Mesodermal cell (in vitro differentiated cells): ENCODE measurements around the gene CFAP20.
"Not testable (repeated sequence)": the region's sequence is repeated elsewhere in the genome, so short reads cannot be mapped to it uniquely, and the experiment has no call there.

Experiments
- H3K27ac ChIP-seq: 2 replicates; pipeline ENCODE4 v1.7.0; 2013; ENCODE audit warnings: mild to moderate bottlenecking, low read depth, low read length, moderate library complexity; ENCODE audit not compliant: severe bottlenecking
- H3K36me3 ChIP-seq: 2 replicates; pipeline ENCODE4 v1.7.1; 2013; ENCODE audit warnings: mild to moderate bottlenecking, low read length, moderate library complexity; ENCODE audit not compliant: control insufficient read depth, insufficient read depth
- H3K4me1 ChIP-seq: one replicate; pipeline ENCODE4 v1.7.1; 2013; ENCODE audit warnings: mild to moderate bottlenecking, low read length; ENCODE audit not compliant: insufficient read depth, control insufficient read depth, poor library complexity, severe bottlenecking
- H3K4me3 ChIP-seq: 2 replicates; pipeline ENCODE4 v1.7.0; 2013; ENCODE audit warnings: low read length, control low read depth, mild to moderate bottlenecking; ENCODE audit not compliant: insufficient read depth, poor library complexity, severe bottlenecking; ENCODE audit errors: extremely low read depth
- H3K9me3 ChIP-seq: 2 replicates; pipeline ENCODE4 v1.7.1; 2013; ENCODE audit warnings: mild to moderate bottlenecking, low read length, moderate library complexity; ENCODE audit not compliant: control insufficient read depth
- WGBS, 2 experiments: methylation state at CpG; one replicate each; pipeline ENCODE4 v1.1.5; 2013; ENCODE audit warnings: missing lambda C conversion rate in 2 of 2; ENCODE audit not compliant: insufficient coverage in 2 of 2; 5-methylcytosine and 5-hydroxymethylcytosine counted together

The CFAP20 gene

DNA sequence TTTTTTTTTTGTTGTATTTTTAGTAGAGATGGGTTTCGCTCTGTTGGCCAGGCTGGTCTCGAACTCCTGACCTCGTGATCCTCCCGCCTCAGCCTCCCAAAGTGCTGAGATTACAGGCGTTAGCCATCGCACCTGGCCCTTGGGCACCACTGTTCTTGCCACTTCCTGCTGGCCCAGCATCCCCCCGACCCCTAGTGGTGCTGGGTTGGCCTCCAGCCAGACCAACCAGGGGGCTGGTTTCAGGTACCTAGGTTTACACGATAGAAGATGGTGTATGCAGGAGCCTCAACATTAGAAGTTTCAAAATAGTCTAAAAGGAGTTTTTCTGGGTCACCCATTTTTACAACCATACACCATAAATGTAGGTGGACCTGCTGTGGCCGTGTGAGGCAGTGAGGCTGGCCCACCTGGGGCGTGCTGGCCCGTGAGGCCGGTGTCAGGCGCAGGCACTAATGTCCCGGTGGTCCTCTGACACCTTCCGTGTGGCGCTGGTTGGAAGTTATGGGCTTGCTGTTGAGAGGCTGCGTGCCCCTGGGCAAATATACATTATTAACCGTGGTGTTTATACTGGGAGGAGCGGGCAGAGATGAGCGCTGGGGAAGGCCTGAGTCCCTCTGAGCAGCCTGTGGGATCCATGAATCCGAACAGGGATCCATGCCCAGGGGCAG is 43.5 kb downstream of the CFAP20 start:
- Histone ChIP-seq H3K4me1 (peaks cover 8% of the 10 kb centered on the region), H3K4me3 (no peak overlapping the region), H3K27ac (no peak overlapping the region), H3K36me3 (no peaks in the 10 kb centered on the region), H3K9me3 (no peaks in the 10 kb centered on the region)
- WGBS, 2 experiments, result 89 to 98% methylated on average over 14 to 16 of the region's 21 CpGs

DNA sequence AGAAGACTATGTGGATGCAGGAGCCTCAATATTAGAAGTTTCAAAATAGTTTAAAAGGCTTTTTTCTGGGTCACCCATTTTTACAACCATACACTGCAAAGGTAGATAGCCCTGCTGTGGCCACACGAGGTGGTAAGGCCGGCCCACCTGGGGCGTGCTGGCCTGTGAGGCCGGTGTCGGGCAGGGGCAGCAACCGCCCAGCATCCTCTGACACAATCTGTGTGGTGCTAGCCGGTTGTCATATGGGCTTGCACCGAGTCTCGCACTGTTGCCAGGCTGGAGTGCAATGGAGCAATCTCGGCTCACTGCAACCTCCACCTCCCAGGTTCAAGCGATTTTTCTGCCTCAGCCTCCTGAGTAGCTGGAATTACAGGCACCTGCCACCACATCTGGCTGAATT is 44.0 kb downstream of the CFAP20 start:
- no peak overlapping the region for H3K27ac ChIP-seq
- peaks cover 8% of the 10 kb centered on the region for H3K4me1 ChIP-seq
- H3K4me3 ChIP-seq, result no peak overlapping the region
- no peaks in the 10 kb centered on the region for H3K36me3 ChIP-seq
- 93 to 100% methylated on average over 8 to 10 of the region's 11 CpGs for WGBS, 2 experiments
- no peaks in the 10 kb centered on the region for H3K9me3 ChIP-seq

DNA sequence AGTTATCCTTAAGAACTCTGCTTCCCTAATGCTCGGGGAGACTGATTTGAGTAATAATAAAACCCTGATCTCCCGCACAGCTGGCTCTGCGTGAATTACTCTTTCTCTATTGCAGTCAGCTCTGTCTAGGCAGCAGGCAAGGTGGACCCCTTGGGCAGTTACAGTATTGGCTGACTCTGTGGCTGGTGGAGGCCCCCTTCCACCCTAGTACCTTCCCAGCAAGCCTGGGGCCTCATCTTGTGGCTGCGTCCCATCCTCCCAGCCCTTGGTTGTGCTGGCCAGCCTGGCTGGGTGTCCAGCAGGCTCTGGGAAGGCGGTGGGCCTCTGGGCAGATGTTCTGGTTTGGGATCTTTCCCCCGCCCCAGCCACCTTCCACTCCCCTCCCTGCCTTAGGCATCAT is 44.5 kb downstream of the CFAP20 start:
- Histone ChIP-seq H3K9me3 (no peaks in the 10 kb centered on the region), H3K27ac (no peak overlapping the region), H3K4me1 (peaks cover 8% of the 10 kb centered on the region), H3K4me3 (no peak overlapping the region), H3K36me3 (no peaks in the 10 kb centered on the region)
- 79 to 100% methylated on average over 2 to 6 of the region's 6 CpGs for WGBS, 2 experiments

DNA sequence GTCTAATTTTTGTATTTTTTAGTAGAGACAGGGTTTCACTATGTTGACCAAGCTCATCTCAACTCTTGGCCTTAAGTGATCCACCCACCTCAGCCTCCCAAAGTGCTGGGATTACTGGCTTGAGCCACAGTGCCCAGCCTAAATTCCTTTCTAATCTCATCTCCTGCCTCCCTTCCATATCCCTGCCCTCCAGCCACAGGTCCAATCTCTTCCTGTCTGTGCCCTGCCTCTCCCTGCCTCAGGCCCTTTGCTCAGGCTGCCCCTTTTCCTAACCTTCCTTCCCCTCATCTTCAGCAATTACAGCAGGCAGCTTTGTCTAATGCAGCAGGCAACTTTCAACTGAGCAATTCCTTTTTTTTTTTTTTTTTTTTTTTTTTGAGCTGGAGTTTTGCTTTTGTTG is 46.8 kb downstream of the CFAP20 start:
- Histone ChIP-seq H3K9me3 (peaks cover under 1% of the 10 kb centered on the region), H3K4me3 (no peak overlapping the region), H3K36me3 (no peaks in the 10 kb centered on the region), H3K27ac (no peak overlapping the region), H3K4me1 (peaks cover 2% of the 10 kb centered on the region)

DNA sequence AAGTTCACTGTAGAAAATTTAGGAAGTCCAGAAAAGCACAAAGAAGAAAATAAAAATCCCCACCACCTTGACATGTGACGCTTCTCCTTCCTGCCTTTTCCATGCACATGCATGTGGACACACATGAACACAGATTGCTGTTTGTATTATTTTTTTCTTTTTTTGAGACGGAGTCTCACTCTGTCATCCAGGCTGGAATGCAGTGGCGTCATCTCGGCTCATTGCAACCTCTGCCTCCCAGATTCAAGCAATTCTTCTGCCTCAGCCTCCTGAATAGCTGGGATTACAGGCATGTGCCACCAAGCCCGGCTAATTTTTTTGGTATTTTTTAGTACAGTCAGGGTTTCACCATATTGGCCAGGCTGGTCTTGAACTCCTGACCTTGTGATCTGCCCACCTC is 48.5 kb downstream of the CFAP20 start:
- H3K36me3 ChIP-seq, H3K4me3 ChIP-seq, H3K27ac ChIP-seq, H3K4me1 ChIP-seq: not testable (repeated sequence)
- 95 to 100% methylated on average over 4 of the region's 5 CpGs for WGBS, 2 experiments
- peaks cover 10% of the 10 kb centered on the region for H3K9me3 ChIP-seq

DNA sequence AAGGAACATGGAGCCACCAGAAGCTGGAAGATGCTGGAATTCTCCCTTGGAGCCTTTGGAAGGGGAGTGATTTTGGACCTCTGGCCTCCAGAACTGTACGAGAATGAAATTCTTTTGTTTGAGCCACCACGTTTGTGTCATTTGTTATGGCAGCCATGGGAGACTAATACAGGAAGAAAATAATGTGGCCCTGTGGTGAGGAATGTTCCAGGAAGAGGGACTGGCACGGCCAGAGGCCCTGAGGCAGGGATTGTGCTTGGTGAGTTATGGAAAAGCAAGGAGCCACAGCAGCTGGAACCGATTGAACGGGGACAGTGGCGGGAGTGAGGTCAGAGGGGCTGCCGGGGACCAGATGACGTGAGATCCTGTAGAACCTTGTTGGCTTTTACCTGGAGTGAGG is 51.4 kb downstream of the CFAP20 start:
- peaks cover 10% of the 10 kb centered on the region for H3K9me3 ChIP-seq
- H3K4me1 ChIP-seq, result no peaks in the 10 kb centered on the region
- 87 to 91% methylated on average over 6 to 7 of the region's 8 CpGs for WGBS, 2 experiments
- no peak overlapping the region for H3K27ac ChIP-seq
- no peak overlapping the region for H3K4me3 ChIP-seq
- no peaks in the 10 kb centered on the region for H3K36me3 ChIP-seq

DNA sequence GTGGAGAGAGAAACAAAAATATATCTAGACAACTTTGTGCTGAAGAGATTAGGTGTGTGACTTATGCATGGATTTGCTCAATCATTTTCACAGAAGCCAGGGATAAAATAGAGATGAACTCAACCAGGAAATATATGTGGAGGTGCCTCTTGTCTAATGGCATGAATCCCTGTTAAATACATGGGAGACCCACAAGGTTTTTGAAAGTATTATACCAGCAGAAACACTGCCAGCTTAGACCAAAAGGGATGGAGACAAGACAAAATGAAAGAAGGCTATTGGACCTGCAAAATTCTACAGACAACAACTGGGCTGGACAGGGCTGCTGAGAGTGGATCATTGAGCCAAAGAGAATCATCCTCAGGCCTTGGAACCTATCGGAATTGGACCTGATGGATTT is 52.7 kb downstream of the CFAP20 start:
- 88 to 89% methylated on average over 1 of the region's 1 CpG for WGBS, 2 experiments
- peaks cover 10% of the 10 kb centered on the region for H3K9me3 ChIP-seq
- H3K4me1 ChIP-seq, result no peaks in the 10 kb centered on the region
- H3K27ac ChIP-seq, result no peak overlapping the region
- no peak overlapping the region for H3K4me3 ChIP-seq
- no peaks in the 10 kb centered on the region for H3K36me3 ChIP-seq

DNA sequence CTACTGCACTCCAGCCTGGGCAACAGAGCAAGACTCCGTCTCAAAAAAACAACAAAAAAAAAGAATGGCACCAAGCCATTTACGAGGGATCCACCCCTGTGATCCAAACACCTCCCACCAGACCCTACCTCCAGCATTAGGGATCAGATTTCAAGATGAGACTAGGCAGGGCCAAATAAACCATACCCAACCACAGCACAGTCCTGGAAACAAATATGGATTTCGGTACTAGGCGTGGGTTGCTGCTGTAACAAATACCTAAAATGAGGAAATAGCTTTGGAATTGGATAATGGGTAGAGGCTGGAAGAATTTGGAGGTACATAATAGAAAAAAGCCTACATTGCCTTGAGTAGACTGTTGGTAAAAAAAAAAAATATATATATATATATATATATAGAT is 54.5 kb downstream of the CFAP20 start:
- Histone ChIP-seq H3K27ac (no peak overlapping the region), H3K36me3 (no peaks in the 10 kb centered on the region), H3K4me3 (no peak overlapping the region), H3K4me1 (no peaks in the 10 kb centered on the region), H3K9me3 (peaks cover 10% of the 10 kb centered on the region)
- 86 to 100% methylated on average over 1 of the region's 4 CpGs for WGBS, 2 experiments

DNA sequence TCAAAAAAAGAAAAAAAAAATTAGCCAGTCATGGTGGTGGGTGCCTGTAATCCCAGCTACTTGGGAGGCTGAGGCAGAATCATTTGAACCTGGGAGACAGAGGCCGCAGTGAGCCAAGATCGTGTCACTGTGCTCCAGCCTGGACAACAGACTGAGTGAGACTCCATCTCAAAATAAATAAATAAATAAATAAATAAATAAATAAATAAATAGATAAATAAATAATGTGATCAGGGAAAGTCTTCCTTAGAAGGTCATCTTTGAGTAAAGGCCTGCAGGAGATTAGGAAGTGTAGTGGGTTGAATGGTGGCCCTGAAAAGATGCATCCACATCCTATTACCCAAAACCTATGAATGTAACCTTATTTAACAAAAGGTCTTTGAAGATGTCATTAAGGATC is 56.1 kb downstream of the CFAP20 start:
- not testable (repeated sequence) for H3K36me3 ChIP-seq, H3K4me1 ChIP-seq, H3K4me3 ChIP-seq, H3K27ac ChIP-seq
- WGBS, 2 experiments, result no CpG with 5 or more reads among the region's 2 CpGs
- peaks cover 10% of the 10 kb centered on the region for H3K9me3 ChIP-seq

DNA sequence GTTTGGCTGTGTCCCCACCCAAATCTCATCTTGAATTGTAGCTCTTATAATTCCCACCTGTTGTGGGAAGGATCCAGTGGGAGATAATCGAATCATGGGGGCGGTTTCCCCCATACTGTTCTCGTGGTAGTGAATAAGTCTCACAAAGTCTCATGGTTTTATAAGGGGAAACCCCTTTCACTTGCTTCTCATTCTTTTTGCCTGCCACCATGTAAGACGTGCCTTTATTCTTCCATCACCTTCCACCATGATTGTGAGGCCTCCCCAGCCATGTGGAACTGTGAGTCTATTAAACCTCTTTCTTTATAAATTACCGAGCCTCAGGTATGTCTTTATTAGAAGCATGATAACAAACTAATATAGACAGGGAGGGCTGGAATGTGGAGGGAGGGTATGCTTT is 57.0 kb downstream of the CFAP20 start:
- 77 to 93% methylated on average over 2 of the region's 5 CpGs for WGBS, 2 experiments
- H3K4me1 ChIP-seq, H3K4me3 ChIP-seq, H3K9me3 ChIP-seq, H3K36me3 ChIP-seq, H3K27ac ChIP-seq: not testable (repeated sequence)

DNA sequence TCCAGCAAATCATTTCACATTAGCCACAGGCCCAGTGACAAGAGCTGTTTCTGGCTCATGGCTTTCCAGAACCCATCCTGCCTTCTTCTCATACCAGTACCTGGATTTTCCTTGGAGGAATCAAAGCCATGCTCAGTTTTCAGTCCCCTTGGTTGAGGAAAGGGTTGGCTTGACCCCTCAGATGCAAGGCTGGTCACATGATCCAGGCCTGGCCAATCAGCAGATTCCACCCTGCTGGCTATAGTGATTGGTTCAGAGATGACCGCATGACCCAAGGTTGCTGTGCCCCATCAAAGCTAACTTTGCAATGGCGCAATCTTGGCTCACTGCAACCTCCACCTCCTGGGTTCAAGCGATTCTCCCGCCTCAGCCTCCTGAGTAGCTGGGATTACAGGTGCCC is 58.6 kb downstream of the CFAP20 start:
- 100% methylated on average over 2 to 3 of the region's 4 CpGs for WGBS, 2 experiments
- H3K9me3 ChIP-seq, result no peaks in the 10 kb centered on the region

More for the DNA sequence above, 58.6 kb downstream of the CFAP20 start:
- no peak overlapping the region for H3K27ac ChIP-seq
- H3K4me1 ChIP-seq, result no peaks in the 10 kb centered on the region
- H3K4me3 ChIP-seq, result no peak overlapping the region
- no peaks in the 10 kb centered on the region for H3K36me3 ChIP-seq
